ENCODE data around the gene GIMAP5. TPM values are rescaled to one million over a fixed set of nuclear protein-coding genes. Genes with fewer than 3 reads are reported as not detected.
A peak's percentile ranks its signal among the peaks of the same experiment; 100 is the strongest.

Gene GIMAP5
- total RNA-seq, 2 donors from 2014 or later = 14.5 to 22.2 TPM

DNA sequence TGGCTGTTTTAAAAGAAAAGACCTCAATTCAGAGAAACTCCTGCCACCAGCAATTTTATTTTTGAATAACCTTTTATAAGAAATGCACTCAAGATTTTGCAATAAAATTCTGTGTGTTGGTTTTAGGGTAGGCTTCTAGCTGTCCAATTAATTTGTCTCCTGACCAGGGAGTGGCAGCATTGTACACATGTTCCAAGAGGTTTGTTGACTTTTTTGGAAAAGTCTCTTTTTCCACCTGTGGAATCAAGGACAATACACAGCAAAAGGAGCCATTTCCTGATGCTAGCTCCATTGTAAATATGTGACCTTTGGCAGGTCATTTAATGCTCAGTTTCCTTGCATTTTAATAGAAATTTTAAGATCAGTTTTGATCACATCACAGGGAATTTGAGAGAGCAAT, 1.8 kb downstream of the GIMAP5 start:
- no peak for DNase-seq (ENCODE audit: low spot score)
- no peaks in the 10 kb centered on the region for H3K9me3 ChIP-seq
- H3K27ac ChIP-seq = peak overlapping the region; percentile 67 to 70
- H3K4me1 ChIP-seq = peaks cover 0 to 19% of the 10 kb centered on the region in 2 donors
- no peaks in the 10 kb centered on the region for H3K27me3 ChIP-seq
- H3K36me3 ChIP-seq = peaks cover 19% of the 10 kb centered on the region
- peak overlapping the region; percentile 36 to 50 for H3K4me3 ChIP-seq
- TF ChIP-seq CTCF (IDR thresholded peaks at IDR 0.05) = peak; percentile 17 to 62

DNA sequence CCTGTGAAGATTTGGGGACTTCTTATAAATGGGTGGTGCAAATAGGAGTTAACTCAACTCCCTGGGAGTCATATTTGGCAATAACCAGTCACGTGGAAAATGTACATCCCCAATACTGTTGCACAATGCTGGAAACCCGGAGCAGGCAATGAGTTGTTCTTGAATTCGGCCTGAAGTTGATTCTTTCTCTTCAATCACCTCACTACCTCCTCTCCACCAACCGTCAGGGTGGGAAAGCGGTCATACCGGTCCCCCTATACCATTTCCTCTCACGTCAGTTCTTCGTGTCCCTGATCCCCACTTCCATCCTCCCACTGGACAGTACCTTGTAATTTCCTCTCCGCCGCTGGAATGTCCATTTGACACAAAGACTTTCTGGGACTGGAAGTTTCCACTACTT, 2.8 kb downstream of the GIMAP5 start:
- peaks cover 0 to 27% of the 10 kb centered on the region in 2 donors for H3K4me1 ChIP-seq
- H3K4me3 ChIP-seq = peak overlapping the region; percentile 16 to 50
- H3K36me3 ChIP-seq = peaks cover 19% of the 10 kb centered on the region
- no peak for TF ChIP-seq CTCF (IDR thresholded peaks at IDR 0.05)
- no peaks in the 10 kb centered on the region for H3K9me3 ChIP-seq
- peak overlapping the region; percentile 67 to 70 for H3K27ac ChIP-seq
- H3K27me3 ChIP-seq = no peaks in the 10 kb centered on the region
- no peak for DNase-seq (ENCODE audit: low spot score)

DNA sequence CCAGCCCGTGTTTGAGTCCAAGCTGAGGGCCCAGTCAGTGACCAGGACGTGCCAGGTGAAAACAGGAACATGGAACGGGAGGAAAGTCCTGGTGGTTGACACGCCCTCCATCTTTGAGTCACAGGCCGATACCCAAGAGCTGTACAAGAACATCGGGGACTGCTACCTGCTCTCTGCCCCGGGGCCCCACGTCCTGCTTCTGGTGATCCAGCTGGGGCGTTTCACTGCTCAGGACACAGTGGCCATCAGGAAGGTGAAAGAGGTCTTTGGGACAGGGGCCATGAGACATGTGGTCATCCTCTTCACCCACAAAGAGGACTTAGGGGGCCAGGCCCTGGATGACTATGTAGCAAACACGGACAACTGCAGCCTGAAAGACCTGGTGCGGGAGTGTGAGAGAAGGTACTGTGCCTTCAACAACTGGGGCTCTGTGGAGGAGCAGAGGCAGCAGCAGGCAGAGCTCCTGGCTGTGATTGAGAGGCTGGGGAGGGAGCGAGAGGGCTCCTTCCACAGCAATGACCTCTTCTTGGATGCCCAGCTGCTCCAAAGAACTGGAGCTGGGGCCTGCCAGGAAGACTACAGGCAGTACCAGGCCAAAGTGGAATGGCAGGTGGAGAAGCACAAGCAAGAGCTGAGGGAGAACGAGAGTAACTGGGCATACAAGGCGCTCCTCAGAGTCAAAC, 5.2 kb downstream of the GIMAP5 start:
- Histone ChIP-seq H3K4me1 (peaks cover 0 to 22% of the 10 kb centered on the region in 2 donors), H3K36me3 (peaks cover 19% of the 10 kb centered on the region), H3K27ac (peak overlapping the region in 1 of 2 donors; percentile 11), H3K9me3 (no peaks in the 10 kb centered on the region), H3K4me3 (no peak overlapping the region), H3K27me3 (no peaks in the 10 kb centered on the region)
- TF ChIP-seq CTCF (IDR thresholded peaks at IDR 0.05) = no peak
- no peak for DNase-seq (ENCODE audit: low spot score)

- no peaks in the 10 kb centered on the region for H3K27me3 ChIP-seq
- H3K27ac ChIP-seq = peak overlapping the region in 1 of 2 donors; percentile 30
- H3K9me3 ChIP-seq = no peaks in the 10 kb centered on the region
- H3K4me1 ChIP-seq = peaks cover 0 to 22% of the 10 kb centered on the region in 2 donors
- no peak for DNase-seq (ENCODE audit: low spot score)
- H3K4me3 ChIP-seq = no peak overlapping the region
- H3K36me3 ChIP-seq = peaks cover 19% of the 10 kb centered on the region
- TF ChIP-seq CTCF (IDR thresholded peaks at IDR 0.05) = no peak
Measured at GRCh38 chr7:150744041-150744656, 6.9 kb downstream of the GIMAP5 start.

DNA sequence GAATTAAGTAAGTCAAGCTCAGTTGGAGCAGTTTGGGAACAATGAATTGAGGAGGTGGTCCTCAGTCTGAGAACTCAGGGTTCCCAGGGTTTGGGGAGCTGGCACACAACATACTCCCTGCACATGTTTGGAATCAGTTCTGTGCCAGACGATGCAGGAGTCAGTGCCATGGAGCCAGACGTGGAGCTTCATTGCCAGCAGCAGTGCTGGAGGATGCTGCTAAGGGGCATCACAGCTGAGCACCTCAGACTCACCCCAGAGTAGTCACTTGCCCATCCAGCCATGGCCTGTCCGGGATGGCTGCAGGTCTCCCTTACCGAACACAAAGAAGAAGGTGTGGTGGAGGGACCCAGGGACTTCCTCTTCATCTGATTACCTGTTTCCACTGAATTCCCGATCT, 7.9 kb downstream of the GIMAP5 start:
- Histone ChIP-seq H3K4me3 (no peak overlapping the region), H3K9me3 (no peaks in the 10 kb centered on the region), H3K27me3 (no peaks in the 10 kb centered on the region), H3K36me3 (peaks cover 19% of the 10 kb centered on the region), H3K27ac (no peak overlapping the region), H3K4me1 (peaks cover 0 to 22% of the 10 kb centered on the region in 2 donors)
- DNase-seq (ENCODE audit: low spot score) = no peak
- no peak for TF ChIP-seq CTCF (IDR thresholded peaks at IDR 0.05)
